ENCODE measurements around the gene KDELR3. TPM values are rescaled to one million over a fixed set of nuclear protein-coding genes. Genes with fewer than 3 reads are reported as not detected.

Gene KDELR3
- total RNA-seq, 1 donor from 2014 or later: 5.1 TPM

GRCh38 chr22:38474003-38474607 is 6.2 kb downstream of the KDELR3 start:
- DNase-seq (ENCODE audit: low read depth, low spot score): no peak
- Mint-ChIP-seq H3K4me1 (peaks cover 12% of the 10 kb centered on the region), H3K27me3 (ENCODE audit: low read depth) (no peaks in the 10 kb centered on the region), H3K9me3 (no peaks in the 10 kb centered on the region), H3K36me3 (ENCODE audit: low read depth) (peaks cover 7% of the 10 kb centered on the region), H3K27ac (ENCODE audit: unreplicated experiment) (peak overlapping the region; percentile 84), H3K4me3 (no peak overlapping the region)
- TF ChIP-seq CTCF (conservative IDR thresholded peaks at IDR 0.05): no peak

GRCh38 chr22:38477585-38477984 is 9.7 kb downstream of the KDELR3 start:
- H3K36me3 Mint-ChIP-seq (ENCODE audit: low read depth): peaks cover 25% of the 10 kb centered on the region
- peak overlapping the region; percentile 78 for H3K27ac Mint-ChIP-seq (ENCODE audit: unreplicated experiment)
- peaks cover 26% of the 10 kb centered on the region for H3K4me1 Mint-ChIP-seq

GRCh38 chr22:38479096-38479837 is 11.4 kb downstream of the KDELR3 start:
- H3K27me3 Mint-ChIP-seq (ENCODE audit: low read depth): no peaks in the 10 kb centered on the region
- H3K4me3 Mint-ChIP-seq: peak overlapping the region; percentile 29
- no peaks in the 10 kb centered on the region for H3K9me3 Mint-ChIP-seq
- no peak for DNase-seq (ENCODE audit: low read depth, low spot score)
- H3K36me3 Mint-ChIP-seq (ENCODE audit: low read depth): peaks cover 38% of the 10 kb centered on the region
- peaks cover 26% of the 10 kb centered on the region for H3K4me1 Mint-ChIP-seq
- no peak for TF ChIP-seq CTCF (conservative IDR thresholded peaks at IDR 0.05)
- H3K27ac Mint-ChIP-seq (ENCODE audit: unreplicated experiment): peak overlapping the region; percentile 8

More at GRCh38 chr22:38477585-38477984, 9.7 kb downstream of the KDELR3 start:
- no peak for TF ChIP-seq CTCF (conservative IDR thresholded peaks at IDR 0.05)
- H3K9me3 Mint-ChIP-seq: no peaks in the 10 kb centered on the region
- no peaks in the 10 kb centered on the region for H3K27me3 Mint-ChIP-seq (ENCODE audit: low read depth)
- DNase-seq (ENCODE audit: low read depth, low spot score): no peak
- H3K4me3 Mint-ChIP-seq: peak overlapping the region; percentile 51

DNA sequence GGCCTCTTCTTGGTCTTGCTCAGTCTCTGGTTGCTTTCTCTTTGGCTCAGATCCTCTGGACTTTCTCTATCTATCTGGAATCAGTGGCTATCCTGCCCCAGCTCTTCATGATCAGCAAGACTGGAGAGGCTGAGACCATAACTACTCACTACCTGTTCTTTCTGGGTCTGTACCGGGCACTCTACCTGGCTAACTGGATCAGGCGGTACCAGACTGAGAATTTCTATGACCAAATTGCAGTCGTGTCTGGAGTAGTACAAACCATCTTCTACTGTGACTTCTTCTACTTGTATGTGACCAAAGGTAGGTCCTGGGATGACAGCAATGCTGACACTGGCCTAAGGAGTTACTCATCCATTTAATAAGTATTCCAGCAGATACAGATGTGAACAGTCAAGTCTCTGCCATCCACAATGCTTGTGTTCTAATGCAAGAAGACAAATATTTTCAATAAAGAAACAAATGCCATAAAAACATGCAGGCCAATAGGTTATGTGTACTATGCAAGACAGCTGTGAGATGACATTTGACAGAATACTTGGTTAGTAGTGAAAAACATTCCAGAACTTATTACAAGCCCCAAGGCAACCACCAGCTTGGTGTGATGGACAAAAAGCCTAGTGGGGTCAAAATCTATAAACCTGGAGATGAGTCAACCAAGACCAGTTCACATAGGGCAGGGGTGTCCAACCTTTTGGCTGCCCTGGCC is 13.4 kb downstream of the KDELR3 start:
- Mint-ChIP-seq H3K27me3 (ENCODE audit: low read depth) (no peaks in the 10 kb centered on the region), H3K36me3 (ENCODE audit: low read depth) (peaks cover 52% of the 10 kb centered on the region), H3K9me3 (no peaks in the 10 kb centered on the region), H3K4me1 (peaks cover 26% of the 10 kb centered on the region), H3K27ac (ENCODE audit: unreplicated experiment) (no peak overlapping the region), H3K4me3 (peak overlapping the region; percentile 5)
- no peak for TF ChIP-seq CTCF (conservative IDR thresholded peaks at IDR 0.05)
- no peak for DNase-seq (ENCODE audit: low read depth, low spot score)

DNA sequence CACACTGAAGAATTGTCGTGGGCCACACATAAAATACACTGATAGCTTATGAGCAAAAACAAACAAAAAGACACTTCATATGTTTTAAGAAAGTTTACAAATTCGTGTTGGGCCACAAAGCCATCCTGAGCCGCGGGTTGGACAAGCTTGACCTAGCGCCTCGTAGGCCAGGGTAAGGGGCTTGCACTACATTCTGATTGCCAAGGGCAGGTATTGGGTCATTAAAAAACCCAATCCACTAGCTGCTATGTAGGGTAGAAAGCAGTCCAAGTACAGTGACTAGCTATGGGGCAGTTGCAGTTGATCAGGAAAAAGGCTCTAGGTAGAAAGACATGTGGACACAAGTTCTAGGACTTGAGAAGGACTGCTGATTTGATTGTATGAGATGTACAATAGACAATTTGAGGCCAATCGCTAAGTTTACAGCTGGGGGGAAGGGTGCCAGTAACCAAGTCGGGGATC is 14.0 kb downstream of the KDELR3 start:
- Mint-ChIP-seq H3K4me3 (no peak overlapping the region), H3K4me1 (peaks cover 26% of the 10 kb centered on the region), H3K27ac (ENCODE audit: unreplicated experiment) (peak overlapping the region; percentile 70), H3K9me3 (no peaks in the 10 kb centered on the region), H3K36me3 (ENCODE audit: low read depth) (peaks cover 56% of the 10 kb centered on the region), H3K27me3 (ENCODE audit: low read depth) (no peaks in the 10 kb centered on the region)
- TF ChIP-seq CTCF (conservative IDR thresholded peaks at IDR 0.05): no peak
- no peak for DNase-seq (ENCODE audit: low read depth, low spot score)
